ENCODE measurements around the gene CERK. TPM values are rescaled to one million over a fixed set of nuclear protein-coding genes. Genes with fewer than 3 reads are reported as not detected.
A peak's percentile ranks its signal among the peaks of the same experiment; 100 is the strongest.

CERK gene
- total and polyA plus RNA-seq, 2 of the 8 experiments (the other 6 are each of a cell fraction or from before 2014, with no cell fraction given) = 26.6 to 59.0 TPM

- TF ChIP-seq TAF7 (optimal IDR thresholded peaks at IDR 0.05; ENCODE audit: borderline replicate concordance, low read depth, low read length) (peak; percentile 95), USF2 (IDR thresholded peaks at IDR 0.05; ENCODE audit: low read length) (no peak), RNF2 (IDR thresholded peaks at IDR 0.05; ENCODE audit: borderline replicate concordance, low read depth, low read length, missing control alignments, poor library complexity, severe bottlenecking) (no peak), JUN (IDR thresholded peaks at IDR 0.05; ENCODE audit: low read depth, low read length) (no peak), KDM4A (IDR thresholded peaks at IDR 0.05; ENCODE audit: low read depth, low read length, severe bottlenecking) (peak; percentile 96), SIX5 (IDR thresholded peaks at IDR 0.05; ENCODE audit: low read depth, low read length) (no peak; the same call in 1 of the 2 replicates), SUZ12 (IDR thresholded peaks at IDR 0.05; ENCODE audit: low read length) (no peak)
- TF ChIP-seq, protein P1, sequence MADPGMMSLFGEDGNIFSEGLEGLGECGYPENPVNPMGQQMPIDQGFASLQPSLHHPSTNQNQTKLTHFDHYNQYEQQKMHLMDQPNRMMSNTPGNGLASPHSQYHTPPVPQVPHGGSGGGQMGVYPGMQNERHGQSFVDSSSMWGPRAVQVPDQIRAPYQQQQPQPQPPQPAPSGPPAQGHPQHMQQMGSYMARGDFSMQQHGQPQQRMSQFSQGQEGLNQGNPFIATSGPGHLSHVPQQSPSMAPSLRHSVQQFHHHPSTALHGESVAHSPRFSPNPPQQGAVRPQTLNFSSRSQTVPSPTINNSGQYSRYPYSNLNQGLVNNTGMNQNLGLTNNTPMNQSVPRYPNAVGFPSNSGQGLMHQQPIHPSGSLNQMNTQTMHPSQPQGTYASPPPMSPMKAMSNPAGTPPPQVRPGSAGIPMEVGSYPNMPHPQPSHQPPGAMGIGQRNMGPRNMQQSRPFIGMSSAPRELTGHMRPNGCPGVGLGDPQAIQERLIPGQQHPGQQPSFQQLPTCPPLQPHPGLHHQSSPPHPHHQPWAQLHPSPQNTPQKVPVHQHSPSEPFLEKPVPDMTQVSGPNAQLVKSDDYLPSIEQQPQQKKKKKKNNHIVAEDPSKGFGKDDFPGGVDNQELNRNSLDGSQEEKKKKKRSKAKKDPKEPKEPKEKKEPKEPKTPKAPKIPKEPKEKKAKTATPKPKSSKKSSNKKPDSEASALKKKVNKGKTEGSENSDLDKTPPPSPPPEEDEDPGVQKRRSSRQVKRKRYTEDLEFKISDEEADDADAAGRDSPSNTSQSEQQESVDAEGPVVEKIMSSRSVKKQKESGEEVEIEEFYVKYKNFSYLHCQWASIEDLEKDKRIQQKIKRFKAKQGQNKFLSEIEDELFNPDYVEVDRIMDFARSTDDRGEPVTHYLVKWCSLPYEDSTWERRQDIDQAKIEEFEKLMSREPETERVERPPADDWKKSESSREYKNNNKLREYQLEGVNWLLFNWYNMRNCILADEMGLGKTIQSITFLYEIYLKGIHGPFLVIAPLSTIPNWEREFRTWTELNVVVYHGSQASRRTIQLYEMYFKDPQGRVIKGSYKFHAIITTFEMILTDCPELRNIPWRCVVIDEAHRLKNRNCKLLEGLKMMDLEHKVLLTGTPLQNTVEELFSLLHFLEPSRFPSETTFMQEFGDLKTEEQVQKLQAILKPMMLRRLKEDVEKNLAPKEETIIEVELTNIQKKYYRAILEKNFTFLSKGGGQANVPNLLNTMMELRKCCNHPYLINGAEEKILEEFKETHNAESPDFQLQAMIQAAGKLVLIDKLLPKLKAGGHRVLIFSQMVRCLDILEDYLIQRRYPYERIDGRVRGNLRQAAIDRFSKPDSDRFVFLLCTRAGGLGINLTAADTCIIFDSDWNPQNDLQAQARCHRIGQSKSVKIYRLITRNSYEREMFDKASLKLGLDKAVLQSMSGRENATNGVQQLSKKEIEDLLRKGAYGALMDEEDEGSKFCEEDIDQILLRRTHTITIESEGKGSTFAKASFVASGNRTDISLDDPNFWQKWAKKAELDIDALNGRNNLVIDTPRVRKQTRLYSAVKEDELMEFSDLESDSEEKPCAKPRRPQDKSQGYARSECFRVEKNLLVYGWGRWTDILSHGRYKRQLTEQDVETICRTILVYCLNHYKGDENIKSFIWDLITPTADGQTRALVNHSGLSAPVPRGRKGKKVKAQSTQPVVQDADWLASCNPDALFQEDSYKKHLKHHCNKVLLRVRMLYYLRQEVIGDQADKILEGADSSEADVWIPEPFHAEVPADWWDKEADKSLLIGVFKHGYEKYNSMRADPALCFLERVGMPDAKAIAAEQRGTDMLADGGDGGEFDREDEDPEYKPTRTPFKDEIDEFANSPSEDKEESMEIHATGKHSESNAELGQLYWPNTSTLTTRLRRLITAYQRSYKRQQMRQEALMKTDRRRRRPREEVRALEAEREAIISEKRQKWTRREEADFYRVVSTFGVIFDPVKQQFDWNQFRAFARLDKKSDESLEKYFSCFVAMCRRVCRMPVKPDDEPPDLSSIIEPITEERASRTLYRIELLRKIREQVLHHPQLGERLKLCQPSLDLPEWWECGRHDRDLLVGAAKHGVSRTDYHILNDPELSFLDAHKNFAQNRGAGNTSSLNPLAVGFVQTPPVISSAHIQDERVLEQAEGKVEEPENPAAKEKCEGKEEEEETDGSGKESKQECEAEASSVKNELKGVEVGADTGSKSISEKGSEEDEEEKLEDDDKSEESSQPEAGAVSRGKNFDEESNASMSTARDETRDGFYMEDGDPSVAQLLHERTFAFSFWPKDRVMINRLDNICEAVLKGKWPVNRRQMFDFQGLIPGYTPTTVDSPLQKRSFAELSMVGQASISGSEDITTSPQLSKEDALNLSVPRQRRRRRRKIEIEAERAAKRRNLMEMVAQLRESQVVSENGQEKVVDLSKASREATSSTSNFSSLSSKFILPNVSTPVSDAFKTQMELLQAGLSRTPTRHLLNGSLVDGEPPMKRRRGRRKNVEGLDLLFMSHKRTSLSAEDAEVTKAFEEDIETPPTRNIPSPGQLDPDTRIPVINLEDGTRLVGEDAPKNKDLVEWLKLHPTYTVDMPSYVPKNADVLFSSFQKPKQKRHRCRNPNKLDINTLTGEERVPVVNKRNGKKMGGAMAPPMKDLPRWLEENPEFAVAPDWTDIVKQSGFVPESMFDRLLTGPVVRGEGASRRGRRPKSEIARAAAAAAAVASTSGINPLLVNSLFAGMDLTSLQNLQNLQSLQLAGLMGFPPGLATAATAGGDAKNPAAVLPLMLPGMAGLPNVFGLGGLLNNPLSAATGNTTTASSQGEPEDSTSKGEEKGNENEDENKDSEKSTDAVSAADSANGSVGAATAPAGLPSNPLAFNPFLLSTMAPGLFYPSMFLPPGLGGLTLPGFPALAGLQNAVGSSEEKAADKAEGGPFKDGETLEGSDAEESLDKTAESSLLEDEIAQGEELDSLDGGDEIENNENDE (IDR thresholded peaks at IDR 0.05; ENCODE audit: insufficient replicate concordance, low read length) = no peak
Measured at GRCh38 chr22:46762238-46763050, 24.4 kb upstream of the CERK start, which contains the start of gene TBC1D22A (continued).

Data from H1 (cell line).